NCI-H226 (cell line): ENCODE results near the gene AMPH.
"Not testable (repeated sequence)": the region's sequence is repeated elsewhere in the genome, so short reads cannot be mapped to it uniquely, and the experiment has no call there.

Experiments used
- DNase-seq: peaks from one replicate; pipeline ENCODE4 v3.0.0-alpha.2; 2015

AMPH gene

DNA sequence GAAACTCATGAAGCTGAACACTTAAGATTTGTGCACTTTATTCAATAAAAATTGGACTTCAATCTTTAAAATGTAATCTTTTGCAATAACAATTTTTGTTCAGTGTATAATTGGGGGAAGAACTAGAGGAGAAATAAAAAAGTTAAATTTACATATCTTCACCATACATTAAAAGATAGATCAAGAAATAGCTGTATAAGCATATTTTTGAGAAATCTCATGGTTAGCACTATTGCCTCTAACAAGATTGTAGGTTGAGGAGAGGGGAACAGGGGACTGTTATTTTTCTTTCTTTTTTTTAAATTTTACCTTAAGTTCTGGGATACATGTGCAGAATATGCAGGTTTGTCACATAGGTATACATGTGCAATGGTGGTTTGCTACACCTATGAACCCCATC, 5.3 kb downstream of the AMPH start:
- DNase-seq, result no peak

DNA sequence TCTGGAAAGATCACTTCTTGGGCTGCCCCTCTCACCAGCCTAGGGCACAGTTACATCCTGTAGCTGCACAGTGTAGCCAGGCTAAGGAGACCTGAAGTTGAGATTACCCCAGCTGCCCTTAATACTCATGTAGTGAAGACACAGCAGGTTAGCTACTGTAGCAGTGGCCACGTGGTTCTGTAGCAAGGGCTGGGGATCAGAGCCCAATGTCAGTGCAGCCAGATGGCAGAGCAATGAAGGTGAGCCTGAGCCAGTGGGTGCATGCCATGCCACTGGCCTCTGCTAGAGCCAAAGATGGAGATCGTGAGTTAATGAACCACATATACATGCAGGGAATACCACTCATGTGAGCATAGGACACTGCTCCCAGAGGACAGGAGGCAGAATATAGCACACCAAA, 15.5 kb downstream of the AMPH start:
- no peak for DNase-seq

DNA sequence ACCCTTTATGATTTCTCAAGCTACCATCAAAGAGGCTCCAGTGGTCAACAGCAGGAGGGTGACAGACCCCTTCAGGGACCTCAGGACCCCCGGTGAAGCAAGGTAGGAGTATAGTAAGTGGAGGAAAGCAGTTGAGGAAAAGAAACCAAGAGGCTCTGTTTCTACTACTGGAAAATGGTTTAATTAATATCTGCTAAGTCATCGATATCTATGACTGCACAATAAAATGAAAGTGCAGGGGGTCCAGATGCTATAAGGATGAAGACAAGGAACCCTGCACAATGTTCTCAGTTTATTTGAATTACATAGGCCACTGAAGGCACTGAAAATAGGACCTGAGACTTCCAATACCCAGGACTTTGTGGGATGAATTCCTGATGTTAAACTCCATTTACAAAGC, 23.7 kb downstream of the AMPH start:
- DNase-seq, result no peak

DNA sequence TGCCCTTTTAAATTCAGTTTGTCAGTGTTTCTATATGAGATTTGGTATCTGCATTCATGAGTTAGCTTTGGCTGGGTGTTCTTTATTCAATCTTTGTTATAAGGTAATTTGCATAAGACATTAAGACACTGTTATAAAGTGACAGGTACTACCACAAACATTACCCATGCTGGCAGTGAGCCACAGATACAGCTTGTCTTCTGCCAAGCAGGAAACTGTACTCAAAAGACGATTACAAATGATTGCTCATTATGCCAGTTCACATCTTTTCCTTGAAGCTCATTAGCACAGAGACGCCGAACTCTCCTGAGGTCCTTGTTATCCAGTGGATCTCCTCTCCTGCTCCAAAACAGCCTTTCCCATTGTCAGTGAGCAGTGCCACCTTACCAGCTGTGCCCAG, 30.4 kb downstream of the AMPH start:
- no peak for DNase-seq

DNA sequence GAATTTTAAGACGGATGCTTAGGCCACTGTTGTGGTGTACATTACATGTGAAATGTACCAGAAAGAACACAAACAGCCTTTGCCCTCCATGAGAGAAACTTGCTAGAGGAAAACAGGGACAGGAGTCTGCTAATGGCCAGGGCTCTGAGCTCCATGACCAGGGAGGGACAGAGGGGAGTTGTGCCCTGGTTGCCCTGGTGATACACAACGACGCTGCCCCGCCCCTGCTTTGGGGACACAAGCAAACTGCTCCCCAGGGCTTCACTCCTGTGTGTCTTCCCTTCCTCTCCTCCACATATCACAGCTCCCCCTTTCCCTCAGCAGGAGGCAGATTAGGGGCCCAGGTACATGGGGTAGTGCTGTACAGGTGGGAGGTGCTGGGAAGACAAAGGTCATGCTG, 36.2 kb downstream of the AMPH start:
- DNase-seq, result no peak

DNA sequence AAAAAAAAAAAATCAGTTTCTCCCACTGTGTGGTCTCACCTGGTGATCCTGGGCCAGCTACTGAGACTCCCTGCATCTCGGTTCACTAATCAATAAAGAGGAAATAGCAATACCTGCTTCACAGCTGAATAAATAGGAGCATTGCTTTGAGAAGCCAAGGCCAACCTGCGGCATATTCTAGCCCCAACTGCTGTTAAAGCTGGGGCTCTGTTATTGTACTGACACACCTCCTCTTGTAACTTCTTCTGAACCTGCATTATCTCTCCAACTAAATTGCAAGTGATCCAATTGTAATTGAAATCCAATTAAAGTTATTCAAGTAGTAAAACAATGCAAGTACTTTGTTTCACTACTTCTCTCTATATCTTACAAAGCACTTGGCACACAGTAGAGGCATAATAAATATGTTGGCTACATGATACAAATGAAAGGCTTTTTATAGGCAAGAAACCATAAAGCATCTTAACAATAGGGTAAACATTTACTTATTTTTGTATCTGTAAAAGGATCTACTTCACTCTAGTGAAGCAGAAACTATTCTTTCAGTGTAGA, 38.4 kb downstream of the AMPH start:
- DNase-seq, result no peak

DNA sequence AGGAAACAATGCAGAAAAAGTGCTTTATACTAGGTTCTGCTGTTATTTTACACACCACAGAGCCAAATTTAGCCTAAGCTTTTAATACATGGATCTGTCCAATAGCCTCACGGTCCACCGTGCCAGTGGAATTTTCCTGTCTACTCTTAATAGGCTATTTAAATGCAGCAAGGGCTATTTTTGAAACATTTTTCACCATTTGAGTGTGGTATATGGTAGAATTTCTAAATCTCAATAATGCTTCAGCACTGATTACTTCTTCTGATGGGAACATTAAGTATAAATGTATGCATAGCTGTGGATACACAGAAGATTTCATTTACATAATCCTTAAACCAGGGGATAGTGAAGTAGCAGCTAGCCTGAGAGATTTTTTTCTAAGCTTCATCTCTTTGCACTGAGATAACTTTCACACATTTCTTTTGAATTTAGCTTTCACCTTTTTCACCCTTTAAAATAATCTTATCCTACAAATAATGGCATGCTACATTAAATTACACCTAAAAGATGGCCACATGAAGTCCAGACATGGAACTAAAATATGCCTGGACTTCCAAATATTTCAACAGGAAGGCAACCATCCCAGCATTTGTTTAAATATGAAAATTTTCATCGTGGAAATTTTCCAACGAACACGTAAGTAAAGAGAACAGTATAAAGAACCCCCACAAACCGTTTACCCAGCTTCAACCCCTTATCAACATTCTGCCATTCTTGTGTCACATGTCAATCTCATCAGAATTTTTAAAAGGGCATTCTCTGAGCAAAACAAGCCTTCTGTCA, 45.4 kb downstream of the AMPH start:
- no peak for DNase-seq

DNA sequence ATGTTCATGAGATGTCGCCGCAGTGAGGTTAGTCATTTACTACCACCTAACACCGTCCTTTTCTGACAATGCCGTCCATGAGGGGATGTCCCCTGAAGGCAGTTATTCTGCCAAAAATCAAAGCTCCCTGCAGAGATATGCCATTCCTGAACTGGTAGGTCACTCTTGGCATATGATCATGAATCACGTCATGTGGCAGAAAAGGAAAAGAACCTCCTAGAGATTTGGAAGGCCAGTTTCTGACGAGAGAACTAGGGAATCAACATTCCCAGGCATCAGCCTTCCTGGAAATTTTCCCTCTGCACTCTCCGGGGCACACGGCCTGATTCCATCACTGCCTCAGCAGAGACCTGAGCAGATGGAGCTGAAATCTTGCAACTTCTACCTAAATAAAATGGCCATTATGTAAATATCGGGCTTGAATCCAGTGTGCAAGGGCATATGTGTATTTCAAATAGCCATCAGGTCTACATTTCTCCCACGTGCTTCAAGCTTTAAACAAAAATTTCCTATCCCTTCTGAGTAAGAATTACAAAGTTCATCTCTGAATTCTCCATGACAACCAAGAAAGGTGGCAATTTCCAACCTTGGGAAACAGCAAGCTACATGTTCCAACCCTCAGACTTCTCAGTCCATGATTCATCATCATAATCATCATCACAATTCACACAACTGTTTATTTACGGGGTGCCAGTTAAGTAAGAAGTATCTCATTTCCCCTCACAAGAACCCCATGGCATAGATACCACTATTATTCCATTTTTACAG, 46.5 kb downstream of the AMPH start:
- DNase-seq, result peak; percentile 79

DNA sequence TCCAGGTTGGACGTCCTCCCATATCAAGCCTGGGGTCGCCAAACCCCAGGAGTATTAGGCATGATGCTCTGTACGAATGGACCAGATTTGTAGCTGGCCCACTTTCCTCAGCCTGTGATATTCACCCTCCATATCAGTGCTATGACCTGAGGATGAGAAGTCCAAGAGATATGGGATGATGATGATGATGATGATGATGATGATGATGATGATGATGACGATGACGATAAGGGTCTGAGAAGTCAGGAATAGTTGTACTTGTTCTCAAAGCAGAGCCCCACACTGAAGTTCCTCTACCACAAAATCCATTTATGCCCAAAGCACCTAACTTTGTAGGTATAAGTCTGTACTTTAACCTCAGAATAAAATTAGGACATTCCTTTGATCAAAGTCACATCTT, 50.7 kb downstream of the AMPH start:
- DNase-seq, result no peak

DNA sequence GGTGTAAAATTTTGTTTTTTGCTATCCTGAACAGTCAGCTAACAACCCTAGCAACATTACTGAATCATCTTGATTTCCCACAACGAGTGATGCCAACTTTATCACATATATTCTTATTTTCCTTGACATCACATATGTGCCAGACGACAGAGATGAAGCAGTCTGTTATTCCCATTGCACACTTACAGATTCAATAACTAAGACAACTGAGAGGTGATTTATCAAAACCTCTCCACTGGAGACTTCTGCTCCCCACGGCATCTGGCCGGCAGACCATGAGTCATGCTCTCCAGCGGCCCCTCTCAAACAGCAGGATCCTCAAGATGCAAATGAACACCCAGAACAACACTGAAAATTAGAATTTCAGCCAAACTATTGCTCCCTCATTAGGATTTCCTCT, 57.1 kb downstream of the AMPH start:
- no peak for DNase-seq

DNA sequence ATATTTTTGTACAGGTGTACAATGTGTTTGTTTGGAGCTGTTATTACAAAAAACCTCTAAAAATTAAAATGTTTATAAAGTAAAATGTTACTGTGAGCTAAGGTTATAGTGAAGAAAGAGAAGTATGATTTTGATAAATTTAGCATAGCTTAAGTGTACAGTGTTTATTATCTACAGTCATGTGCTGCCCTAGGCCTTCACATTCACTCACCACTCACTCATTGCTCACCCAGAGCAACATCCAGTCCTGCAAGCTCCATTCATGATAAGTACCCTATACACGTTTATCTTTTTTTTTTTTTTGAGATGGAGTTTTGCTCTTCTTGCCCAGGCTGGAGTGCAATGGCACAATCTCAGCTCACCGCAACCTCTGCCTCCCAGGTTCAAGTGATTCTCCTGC, 59.6 kb downstream of the AMPH start:
- not testable (repeated sequence) for DNase-seq

DNA sequence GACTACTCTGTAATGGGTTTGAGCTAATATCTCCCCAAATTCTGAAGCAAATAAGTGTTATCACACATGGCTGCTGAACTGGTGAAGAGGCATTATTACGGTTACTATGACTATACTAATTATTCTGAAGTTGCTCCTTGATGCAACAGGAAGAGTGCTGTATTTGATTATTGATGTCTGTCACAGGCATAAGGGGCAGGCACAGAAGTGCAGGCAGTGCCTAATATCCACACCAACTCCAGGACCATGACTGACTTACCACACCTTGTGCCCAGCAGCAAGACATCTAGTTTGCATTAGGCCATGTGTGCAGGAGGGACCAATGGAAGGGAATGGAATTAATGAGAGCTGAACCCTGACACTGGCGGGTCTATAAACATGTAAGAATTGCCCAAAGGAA, 62.7 kb downstream of the AMPH start:
- DNase-seq, result no peak

DNA sequence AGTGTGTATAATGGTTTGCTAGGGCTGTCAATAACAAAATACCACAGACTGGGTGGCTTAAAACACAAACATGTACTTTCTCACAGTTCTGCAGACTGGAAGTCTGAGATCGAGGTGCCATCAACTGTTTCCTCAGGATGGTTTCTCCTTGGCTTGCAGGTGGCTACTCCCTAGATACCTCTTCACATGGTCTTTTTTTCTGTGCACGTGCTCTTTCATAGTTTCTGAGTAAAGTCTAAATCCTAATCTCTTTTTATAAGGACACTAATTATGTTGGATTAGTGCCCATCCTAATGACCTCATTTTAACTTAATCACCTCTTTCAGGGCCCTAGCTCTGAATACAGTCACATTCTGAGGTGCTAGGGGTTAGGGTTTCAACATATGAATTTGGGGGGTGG, 65.9 kb downstream of the AMPH start:
- no peak for DNase-seq

DNA sequence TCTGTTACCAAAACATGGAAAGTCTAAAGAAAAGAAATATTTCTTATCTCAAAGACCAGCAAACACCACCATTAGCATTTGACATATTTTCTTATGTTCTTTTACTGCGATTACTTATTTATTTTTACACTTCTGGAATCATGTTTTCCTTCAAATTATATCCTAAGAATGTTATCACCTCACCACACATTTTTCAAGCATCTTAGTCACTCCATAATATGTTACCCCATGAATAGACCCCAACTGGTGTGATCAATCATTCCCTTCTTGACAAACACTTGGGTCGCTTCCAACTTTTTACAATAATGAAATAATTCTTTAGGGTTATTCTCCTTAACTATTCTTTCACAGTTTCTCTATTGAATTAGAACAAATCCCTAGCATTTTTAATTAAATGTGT, 67.4 kb downstream of the AMPH start:
- DNase-seq, result peak; percentile 32

DNA sequence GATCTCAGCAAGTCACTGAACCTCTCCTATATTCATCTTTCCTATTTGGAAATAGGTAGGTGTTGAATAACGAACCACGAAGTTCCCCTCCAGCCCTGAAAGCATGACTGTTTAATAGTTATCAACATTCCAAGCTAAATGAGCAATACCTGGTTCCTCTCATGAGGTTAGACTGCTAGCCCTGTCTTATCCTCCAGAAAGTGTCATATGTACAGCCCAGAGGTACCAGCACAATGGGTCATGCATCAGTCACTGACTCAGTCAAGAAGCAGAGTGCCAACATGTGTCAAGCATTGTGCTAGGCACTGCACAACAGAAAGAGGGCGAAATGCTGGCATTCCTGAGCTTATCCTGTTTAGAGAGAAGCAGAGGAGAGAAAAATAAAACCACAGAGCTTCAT, 70.0 kb downstream of the AMPH start:
- peak; percentile 94 for DNase-seq

DNA sequence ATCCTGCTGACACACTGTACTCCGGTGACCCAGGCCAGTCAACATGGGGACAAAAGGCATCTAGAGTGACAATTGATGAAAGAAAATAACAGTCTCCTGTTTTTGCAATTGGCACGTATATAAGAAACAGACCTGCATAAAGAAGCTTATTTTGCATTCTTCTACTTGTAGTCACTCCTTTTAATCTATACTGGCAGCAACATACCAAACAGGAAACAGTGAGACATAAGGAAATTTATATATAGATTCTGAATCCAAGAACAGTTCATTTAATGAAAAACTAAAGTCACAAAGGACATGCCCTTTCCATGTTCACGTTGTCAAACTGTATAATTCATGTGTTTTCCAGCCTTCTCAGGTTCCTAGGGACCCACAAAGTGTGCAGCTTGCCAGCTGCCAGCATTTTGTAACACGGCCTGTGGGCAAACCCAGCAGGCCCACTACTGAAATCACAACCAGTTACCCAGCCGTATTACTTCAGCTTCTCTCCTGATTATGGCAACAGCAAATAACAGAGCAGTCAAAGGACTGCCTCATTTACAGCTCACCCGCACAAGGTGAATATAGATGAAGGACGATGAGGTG, 72.3 kb downstream of the AMPH start:
- no peak for DNase-seq

DNA sequence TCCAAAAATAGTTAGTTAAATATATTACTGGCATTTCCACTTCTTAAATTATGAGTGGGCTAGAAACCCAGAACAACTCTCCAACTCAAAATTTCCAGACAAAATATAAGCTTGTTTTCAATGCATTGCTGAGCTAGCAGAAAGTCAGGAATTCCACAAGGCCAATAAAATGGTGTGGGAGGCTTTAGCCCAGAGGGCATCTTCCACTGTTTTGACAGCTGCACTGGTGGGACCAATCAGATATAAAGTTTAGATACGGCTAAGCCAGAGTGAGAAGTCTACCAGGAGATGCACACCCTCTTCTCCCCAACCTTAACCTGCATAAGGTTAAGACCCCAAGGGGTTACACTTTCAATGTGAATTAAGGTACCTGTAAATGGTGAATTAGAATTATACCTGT, 76.6 kb downstream of the AMPH start:
- DNase-seq, result no peak

DNA sequence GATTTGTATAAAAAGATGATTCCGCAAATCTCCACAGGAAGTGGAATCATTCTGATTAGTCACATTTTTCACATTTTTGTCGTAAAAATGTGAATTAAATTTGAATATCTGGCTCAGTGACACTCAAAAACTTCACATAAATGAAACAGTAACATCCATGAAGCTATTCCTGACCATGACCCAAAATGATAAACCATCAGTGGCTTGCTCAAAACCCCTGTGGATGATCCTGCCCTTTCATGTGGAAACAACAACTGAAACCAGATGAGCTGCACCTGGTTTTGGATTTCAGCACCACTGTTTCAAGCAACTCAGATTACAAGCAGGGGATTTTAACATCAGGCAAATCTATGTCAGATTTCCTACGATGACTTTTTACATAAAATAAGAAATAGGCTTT, 80.3 kb downstream of the AMPH start:
- no peak for DNase-seq

DNA sequence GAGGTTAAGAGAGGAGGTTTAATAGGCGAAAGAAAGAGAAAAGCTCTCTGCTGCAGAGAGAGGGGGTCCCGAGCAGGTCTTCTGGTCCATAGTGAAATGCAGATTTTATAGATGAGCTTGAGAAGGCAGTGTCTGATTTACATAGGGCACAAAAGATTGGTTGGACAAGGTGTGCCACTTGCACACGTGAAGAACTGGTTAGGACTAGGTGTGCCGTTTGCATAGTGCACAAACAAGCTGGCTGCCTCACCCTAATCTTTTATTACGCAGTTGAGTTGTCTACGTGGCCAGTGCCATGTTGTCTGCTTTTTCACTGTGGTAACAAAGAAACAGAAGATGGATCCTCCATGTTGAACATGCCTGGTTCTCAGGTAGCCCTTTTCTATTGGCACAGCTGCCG, 82.6 kb downstream of the AMPH start:
- no peak for DNase-seq

DNA sequence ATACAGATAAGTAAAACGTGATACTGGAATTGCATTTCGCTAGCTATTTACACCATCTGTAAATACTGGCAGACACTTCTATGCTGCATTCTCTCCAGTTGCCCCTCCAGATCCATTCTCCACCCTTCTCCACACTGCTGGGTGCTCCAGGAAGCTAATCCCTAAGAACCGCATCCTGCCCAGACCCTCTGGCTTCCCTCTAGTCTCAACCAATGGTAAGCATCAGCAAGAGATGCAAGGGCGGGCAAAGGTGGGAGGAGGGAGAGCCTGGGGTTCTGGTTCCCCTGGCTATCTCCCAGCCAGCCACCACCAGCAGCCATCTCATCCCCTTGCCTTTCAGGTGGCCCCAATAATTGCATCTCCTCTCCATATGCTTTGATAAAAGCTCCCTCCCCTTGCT, 84.4 kb downstream of the AMPH start:
- DNase-seq, result no peak

DNA sequence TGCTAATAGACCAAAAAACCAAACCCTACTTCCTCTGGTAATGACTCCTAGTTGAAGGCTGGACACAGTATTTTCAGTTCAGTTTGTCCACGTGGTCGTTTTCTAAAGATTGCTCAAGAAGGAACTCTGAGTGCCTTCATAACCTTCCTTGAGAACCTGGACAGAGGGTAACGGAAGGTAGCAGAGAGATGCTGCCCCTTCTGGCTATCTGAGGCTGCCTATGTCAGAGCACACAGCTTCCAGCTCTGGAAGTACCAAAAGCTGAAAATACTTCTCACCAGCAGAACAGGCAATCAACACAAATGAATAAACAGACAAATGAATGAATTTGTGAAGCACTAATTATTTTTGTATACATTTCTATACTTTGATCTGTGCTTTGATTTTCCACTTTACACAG, 85.2 kb downstream of the AMPH start:
- no peak for DNase-seq

DNA sequence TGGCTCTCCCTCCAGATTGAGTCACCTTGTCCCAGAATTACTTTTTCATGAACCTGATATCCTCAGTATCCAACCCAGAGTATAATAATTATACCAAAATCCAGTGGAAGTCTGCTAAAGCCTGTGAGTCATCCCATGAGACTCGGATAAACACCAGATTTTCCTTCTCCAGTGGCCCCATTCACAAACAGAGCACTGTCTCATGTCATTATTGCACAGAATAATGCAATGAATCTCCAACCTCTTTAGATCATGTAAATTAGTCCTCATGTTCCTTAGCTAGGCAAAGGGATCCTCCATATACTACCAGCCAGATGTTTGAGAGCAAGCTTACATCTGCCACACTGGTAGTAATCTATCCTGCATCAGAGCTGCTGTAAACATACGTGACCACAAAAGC, 89.0 kb downstream of the AMPH start:
- no peak for DNase-seq

DNA sequence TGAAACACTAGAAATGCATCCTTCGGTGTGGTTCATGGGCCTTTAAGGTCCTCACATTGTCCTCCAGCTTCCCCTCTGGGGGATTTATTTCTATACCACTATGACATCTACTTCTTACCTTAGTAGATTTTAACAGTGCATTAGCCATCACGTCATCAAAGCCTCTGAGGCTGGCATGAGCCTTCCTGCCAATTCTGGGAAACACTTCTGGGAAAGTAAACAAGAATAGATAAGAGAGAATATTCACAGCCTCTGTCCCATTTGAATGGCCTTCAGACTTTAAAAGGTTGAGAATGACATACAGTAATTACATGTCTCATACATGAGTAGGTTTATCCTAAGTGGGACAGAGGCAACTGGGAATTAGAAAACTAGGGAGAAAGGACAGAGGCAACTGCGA, 89.7 kb downstream of the AMPH start:
- no peak for DNase-seq

DNA sequence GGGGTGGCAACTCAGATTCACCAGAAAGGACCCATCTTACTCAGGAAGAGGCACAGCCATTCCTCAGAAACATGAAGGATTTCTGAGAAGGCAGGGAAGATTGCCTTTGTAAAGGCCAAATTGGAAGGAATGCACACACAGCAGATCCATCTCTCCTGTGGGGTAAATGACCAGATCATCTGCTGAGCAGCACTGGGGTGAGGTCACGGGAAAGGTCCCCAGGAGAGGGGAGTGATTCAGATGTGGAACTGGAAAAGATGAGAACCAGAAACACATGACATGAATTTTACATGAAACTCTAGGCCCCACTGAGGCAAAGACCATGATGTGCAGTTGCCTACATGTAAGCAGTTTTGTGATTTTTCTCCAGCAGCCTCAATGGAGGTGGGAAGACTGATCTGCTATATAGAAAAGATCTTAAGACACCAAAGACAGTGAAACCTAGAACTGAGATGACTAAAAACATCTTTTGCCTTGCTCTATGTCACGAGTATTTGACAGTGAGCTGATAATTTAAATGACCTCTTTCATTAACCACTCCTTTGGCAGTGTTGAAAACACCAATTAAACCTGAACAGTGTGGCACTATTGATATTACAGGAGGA, 91.6 kb downstream of the AMPH start:
- DNase-seq, result no peak
